Karpas-422 (cell line): ENCODE results near the gene PRRC2B. TPM values are rescaled to one million over a fixed set of nuclear protein-coding genes. Genes with fewer than 3 reads are reported as not detected.
"Not testable (repeated sequence)": the region's sequence is repeated elsewhere in the genome, so short reads cannot be mapped to it uniquely, and the experiment has no call there.

Source experiments
- DNase-seq: peaks from one replicate; pipeline ENCODE4 v3.0.0-alpha.2; 2015
- H2AFZ ChIP-seq: fragments of 200-600 bp; sonication (generic); 2 replicates; pipeline ENCODE4 v1.6.1; 2014; ENCODE audit warnings: antibody characterized with exemption, low read length, mixed read lengths
- H3K27ac ChIP-seq: fragments of 200-600 bp; sonication (generic); 2 replicates; pipeline ENCODE4 v1.5.1; 2014; ENCODE audit warnings: mild to moderate bottlenecking, low read length, moderate library complexity
- H3K27me3 ChIP-seq: fragments of 200-600 bp; sonication (generic); 2 replicates; pipeline ENCODE4 v1.6.1; 2014; ENCODE audit warnings: low read length, mixed read lengths
- H3K36me3 ChIP-seq: fragments of 200-600 bp; sonication (generic); 2 replicates; pipeline ENCODE4 v1.6.1; 2014; ENCODE audit warnings: low read length, mixed read lengths; ENCODE audit not compliant: insufficient read depth
- H3K4me1 ChIP-seq: fragments of 200-600 bp; sonication (generic); 2 replicates; pipeline ENCODE4 v1.6.1; 2014; ENCODE audit warnings: mild to moderate bottlenecking, low read length, mixed read lengths
- H3K4me2 ChIP-seq: fragments of 200-600 bp; sonication (generic); 2 replicates; pipeline ENCODE4 v1.6.1; 2014; ENCODE audit warnings: low read length, low read depth, mild to moderate bottlenecking; ENCODE audit not compliant: poor library complexity, severe bottlenecking
- H3K4me3 ChIP-seq: fragments of 200-600 bp; sonication (generic); 2 replicates; pipeline ENCODE4 v1.5.1; 2014; ENCODE audit warnings: mild to moderate bottlenecking, antibody characterized with exemption, low read length, mixed read lengths
- H3K79me2 ChIP-seq: fragments of 200-600 bp; sonication (generic); 2 replicates; pipeline ENCODE4 v1.6.1; 2014; ENCODE audit warnings: mild to moderate bottlenecking, low read length, mixed read lengths
- H3K9ac ChIP-seq: fragments of 200-600 bp; sonication (generic); 2 replicates; pipeline ENCODE4 v1.6.0; 2014; ENCODE audit warnings: low read length
- H3K9me2 ChIP-seq: fragments of 200-600 bp; sonication (generic), shearing (Covaris generic); replicated peaks from 2 replicates; pipeline ENCODE4 v1.6.0; 2014; ENCODE audit warnings: mild to moderate bottlenecking, low read length, moderate library complexity; ENCODE audit not compliant: insufficient read depth
- H3K9me3 ChIP-seq: fragments of 300-700, 200-600 bp; sonication (generic); 2 replicates; pipeline ENCODE4 v1.6.1; 2014; ENCODE audit warnings: low read length, mixed read lengths
- H4K20me1 ChIP-seq: fragments of 200-600 bp; sonication (generic); 2 replicates; pipeline ENCODE4 v1.6.1; 2014; ENCODE audit warnings: mild to moderate bottlenecking, antibody characterized with exemption, low read length, low read depth; ENCODE audit not compliant: insufficient read depth
- total RNA-seq: library from RNA; depleted of rRNA; stranded (reverse); fragments of >200 nt; shearing (Covaris generic); gene quantifications from 2 replicates; pipeline ENCODE4 v1.2.3, GENCODE V29; 2014; ENCODE audit warnings: low replicate concordance

PRRC2B gene
- total RNA-seq, 1 experiment from 2014 or later: 83.8 TPM

- not testable (repeated sequence) for H3K27me3 ChIP-seq, H3K27ac ChIP-seq, H3K79me2 ChIP-seq, H2AFZ ChIP-seq, H3K36me3 ChIP-seq, H3K9me3 ChIP-seq, H3K9me2 ChIP-seq, H4K20me1 ChIP-seq
- H3K4me1 ChIP-seq: peaks cover 23% of the 10 kb centered on the region
- peak overlapping the region; percentile 73 for H3K9ac ChIP-seq
- H3K4me3 ChIP-seq: peak overlapping the region; percentile 73
- peak; percentile 57 for DNase-seq
- H3K4me2 ChIP-seq: peak overlapping the region; percentile 97
Observed at GRCh38 chr9:131374638-131375037, 19.2 kb upstream of the PRRC2B start.

DNA sequence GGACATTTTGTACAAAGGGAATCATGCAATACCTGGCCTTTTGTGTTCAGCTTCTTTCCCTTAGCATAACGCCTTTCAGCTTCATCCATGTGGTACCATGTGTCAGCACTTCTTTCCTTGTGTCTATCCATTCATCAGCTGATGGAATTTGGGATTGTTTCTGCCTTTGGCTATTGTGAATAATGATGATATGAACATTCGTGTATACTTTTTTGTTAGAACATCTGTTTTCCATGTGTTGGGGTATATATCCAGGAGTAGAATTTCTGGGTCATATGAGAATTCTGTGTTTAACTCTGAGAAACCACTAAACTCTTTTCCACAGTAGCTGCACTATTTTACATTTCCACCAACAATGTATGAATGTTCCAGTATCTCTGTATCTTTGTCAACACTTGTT is 14.8 kb upstream of the PRRC2B start:
- no peak for DNase-seq
- H3K4me1 ChIP-seq: peaks cover 9% of the 10 kb centered on the region
- no peaks in the 10 kb centered on the region for H3K36me3 ChIP-seq
- H3K9me2 ChIP-seq: no peaks in the 10 kb centered on the region
- no peak overlapping the region for H3K4me3 ChIP-seq
- no peak overlapping the region for H3K9ac ChIP-seq
- no peak overlapping the region for H3K4me2 ChIP-seq
- H3K27ac ChIP-seq: no peak overlapping the region
- H3K27me3 ChIP-seq: no peaks in the 10 kb centered on the region
- no peaks in the 10 kb centered on the region for H4K20me1 ChIP-seq
- no peak overlapping the region for H2AFZ ChIP-seq
- no peaks in the 10 kb centered on the region for H3K9me3 ChIP-seq
- no peaks in the 10 kb centered on the region for H3K79me2 ChIP-seq

GRCh38 chr9:131382850-131383729 is 10.8 kb upstream of the PRRC2B start:
- H3K9me3 ChIP-seq: no peaks in the 10 kb centered on the region
- H4K20me1 ChIP-seq: no peaks in the 10 kb centered on the region
- DNase-seq: no peak
- H3K4me1 ChIP-seq: no peaks in the 10 kb centered on the region
- H2AFZ ChIP-seq: no peak overlapping the region
- H3K4me3 ChIP-seq: no peak overlapping the region
- no peaks in the 10 kb centered on the region for H3K9me2 ChIP-seq
- H3K4me2 ChIP-seq: no peak overlapping the region
- H3K79me2 ChIP-seq: no peaks in the 10 kb centered on the region
- no peaks in the 10 kb centered on the region for H3K36me3 ChIP-seq
- no peak overlapping the region for H3K27ac ChIP-seq
- no peaks in the 10 kb centered on the region for H3K27me3 ChIP-seq
- H3K9ac ChIP-seq: no peak overlapping the region

DNA sequence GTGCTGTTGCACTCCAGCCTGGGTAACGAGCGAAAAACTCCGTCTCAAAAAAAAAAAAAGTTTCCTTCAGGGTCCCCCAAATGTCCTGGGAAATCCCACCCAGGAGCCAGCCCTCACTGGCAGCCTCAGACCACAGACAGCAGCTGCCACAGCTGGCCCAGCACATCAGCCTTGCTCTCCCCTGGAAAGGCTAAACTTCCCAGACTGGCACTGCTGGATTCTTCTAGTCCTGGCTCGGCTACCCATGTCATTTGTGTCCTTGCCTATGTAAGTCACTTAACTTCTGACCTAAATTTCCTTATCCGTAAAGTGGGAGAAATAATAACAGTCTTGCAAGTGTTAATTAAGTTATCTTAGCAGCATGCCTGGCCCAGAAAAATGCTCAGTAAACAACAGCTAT is 8.6 kb upstream of the PRRC2B start:
- no peak overlapping the region for H3K9ac ChIP-seq
- DNase-seq: no peak
- no peak overlapping the region for H2AFZ ChIP-seq
- no peak overlapping the region for H3K4me2 ChIP-seq
- no peaks in the 10 kb centered on the region for H3K9me3 ChIP-seq
- H4K20me1 ChIP-seq: no peaks in the 10 kb centered on the region
- H3K36me3 ChIP-seq: no peaks in the 10 kb centered on the region
- H3K27ac ChIP-seq: no peak overlapping the region
- no peaks in the 10 kb centered on the region for H3K9me2 ChIP-seq
- H3K4me3 ChIP-seq: no peak overlapping the region
- no peaks in the 10 kb centered on the region for H3K4me1 ChIP-seq
- H3K27me3 ChIP-seq: no peaks in the 10 kb centered on the region
- no peaks in the 10 kb centered on the region for H3K79me2 ChIP-seq

- Histone ChIP-seq H3K4me1 (no peaks in the 10 kb centered on the region), H3K9me2 (no peaks in the 10 kb centered on the region), H3K4me3 (no peak overlapping the region), H3K9ac (no peak overlapping the region), H3K9me3 (no peaks in the 10 kb centered on the region), H2AFZ (no peak overlapping the region), H3K27me3 (no peaks in the 10 kb centered on the region), H4K20me1 (no peaks in the 10 kb centered on the region), H3K4me2 (no peak overlapping the region), H3K27ac (no peak overlapping the region), H3K79me2 (no peaks in the 10 kb centered on the region), H3K36me3 (no peaks in the 10 kb centered on the region)
- no peak for DNase-seq
Observed at GRCh38 chr9:131386281-131386680, 7.6 kb upstream of the PRRC2B start.

- no peaks in the 10 kb centered on the region for H3K9me3 ChIP-seq
- H3K27ac ChIP-seq: no peak overlapping the region
- no peaks in the 10 kb centered on the region for H3K36me3 ChIP-seq
- no peak overlapping the region for H3K4me3 ChIP-seq
- H3K9ac ChIP-seq: no peak overlapping the region
- no peaks in the 10 kb centered on the region for H3K79me2 ChIP-seq
- H2AFZ ChIP-seq: no peak overlapping the region
- no peak overlapping the region for H3K4me2 ChIP-seq
- no peaks in the 10 kb centered on the region for H3K4me1 ChIP-seq
- no peaks in the 10 kb centered on the region for H3K9me2 ChIP-seq
- no peak for DNase-seq
- no peaks in the 10 kb centered on the region for H4K20me1 ChIP-seq
- no peaks in the 10 kb centered on the region for H3K27me3 ChIP-seq
Observed at GRCh38 chr9:131387394-131387793, 6.5 kb upstream of the PRRC2B start.

DNA sequence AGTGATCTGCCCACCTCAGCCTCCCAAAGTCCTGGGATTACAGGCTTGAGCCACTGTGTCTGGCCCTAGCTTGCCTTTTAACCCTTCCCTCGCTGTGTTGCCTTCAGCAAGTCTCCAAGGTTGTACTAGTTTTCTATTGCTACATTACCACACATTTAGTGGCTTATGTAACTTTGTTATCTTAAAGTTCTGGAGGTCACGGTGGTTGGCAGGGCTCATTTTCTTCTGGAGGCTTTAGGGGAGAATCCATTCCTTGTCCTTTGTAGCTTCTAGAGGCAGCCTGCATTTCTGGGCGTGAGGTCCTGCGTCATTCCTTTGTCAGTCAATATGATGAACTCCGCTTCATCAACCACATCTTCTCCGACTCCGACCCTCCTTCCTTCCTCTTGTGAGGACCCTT is 2.9 kb upstream of the PRRC2B start:
- peaks cover 16% of the 10 kb centered on the region for H3K79me2 ChIP-seq
- H3K9me3 ChIP-seq: no peaks in the 10 kb centered on the region
- H3K4me3 ChIP-seq: no peak overlapping the region
- H3K4me2 ChIP-seq: no peak overlapping the region
- no peak overlapping the region for H2AFZ ChIP-seq
- H4K20me1 ChIP-seq: peaks cover 12% of the 10 kb centered on the region
- H3K9ac ChIP-seq: no peak overlapping the region
- H3K36me3 ChIP-seq: 0 out of 2 replicates have a peak, but pooled peaks cover 4% of the 10 kb centered on the region
- H3K27ac ChIP-seq: no peak overlapping the region
- H3K27me3 ChIP-seq: no peaks in the 10 kb centered on the region
- H3K4me1 ChIP-seq: peaks cover 19% of the 10 kb centered on the region
- DNase-seq: no peak
- no peaks in the 10 kb centered on the region for H3K9me2 ChIP-seq

DNA sequence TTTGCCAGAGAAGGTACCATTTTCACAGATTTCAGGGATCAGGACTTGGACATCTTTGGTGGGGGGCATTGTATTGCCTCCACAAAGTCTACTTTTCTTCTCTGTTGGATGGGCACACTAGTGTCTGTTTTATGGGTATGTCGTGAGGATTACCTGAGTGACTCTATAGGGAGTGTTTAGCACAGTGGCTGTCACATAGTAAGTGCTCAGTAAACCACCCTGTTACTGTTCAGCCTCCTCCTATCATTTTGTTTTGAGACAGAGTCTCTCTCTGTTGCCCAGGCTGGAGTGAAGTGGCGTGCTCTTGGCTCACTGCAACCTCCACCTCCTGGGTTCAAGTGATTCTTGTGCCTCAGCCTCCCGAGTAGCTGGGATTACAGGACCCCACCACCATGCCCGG is 2.4 kb upstream of the PRRC2B start:
- H3K27me3 ChIP-seq: no peaks in the 10 kb centered on the region
- H3K9me2 ChIP-seq: no peaks in the 10 kb centered on the region
- H3K36me3 ChIP-seq: 0 out of 2 replicates have a peak, but pooled peaks cover 4% of the 10 kb centered on the region
- DNase-seq: no peak
- no peak overlapping the region for H3K9ac ChIP-seq
- no peak overlapping the region for H3K4me2 ChIP-seq
- peaks cover 16% of the 10 kb centered on the region for H4K20me1 ChIP-seq
- no peak overlapping the region for H3K27ac ChIP-seq
- H3K4me3 ChIP-seq: no peak overlapping the region
- peaks cover 21% of the 10 kb centered on the region for H3K79me2 ChIP-seq
- H2AFZ ChIP-seq: no peak overlapping the region
- no peaks in the 10 kb centered on the region for H3K9me3 ChIP-seq
- peaks cover 23% of the 10 kb centered on the region for H3K4me1 ChIP-seq
